ENCODE data around the gene FDCSP.

DNA sequence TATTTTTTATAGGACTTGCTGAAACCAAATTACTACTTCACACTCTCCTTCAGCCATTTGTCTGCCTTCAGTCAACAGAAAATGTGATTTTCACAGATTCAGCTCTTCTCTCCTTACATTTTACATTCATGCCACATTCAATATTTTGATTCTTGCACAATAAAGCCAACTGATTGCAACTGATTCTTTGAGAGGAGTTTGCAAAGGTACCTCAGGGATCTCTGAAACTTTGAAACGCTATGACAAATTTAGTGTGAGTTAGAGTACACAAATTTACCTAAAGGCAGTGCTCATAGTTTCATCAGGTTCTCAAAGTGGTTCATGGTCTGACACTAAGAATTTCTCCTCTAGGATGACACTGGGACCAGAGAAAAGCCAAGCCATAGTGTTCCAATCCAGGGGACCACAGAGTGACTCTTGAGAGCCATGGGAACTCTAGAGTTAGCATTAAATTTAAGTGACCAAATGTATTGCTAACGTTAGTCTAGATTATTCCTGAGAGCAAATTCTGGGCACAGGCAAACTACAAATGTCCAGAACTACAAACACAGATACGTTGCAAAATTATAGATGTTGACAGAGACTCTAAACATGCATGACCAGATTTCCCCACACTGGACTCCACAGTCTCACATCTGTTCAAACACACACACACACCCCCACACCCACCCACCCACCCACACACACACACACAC is 25.5 kb downstream of the FDCSP start:
- TF ChIP-seq, protein P1, sequence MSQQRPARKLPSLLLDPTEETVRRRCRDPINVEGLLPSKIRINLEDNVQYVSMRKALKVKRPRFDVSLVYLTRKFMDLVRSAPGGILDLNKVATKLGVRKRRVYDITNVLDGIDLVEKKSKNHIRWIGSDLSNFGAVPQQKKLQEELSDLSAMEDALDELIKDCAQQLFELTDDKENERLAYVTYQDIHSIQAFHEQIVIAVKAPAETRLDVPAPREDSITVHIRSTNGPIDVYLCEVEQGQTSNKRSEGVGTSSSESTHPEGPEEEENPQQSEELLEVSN (IDR thresholded peaks at IDR 0.05; ENCODE audit: borderline replicate concordance in 1 of 2, extremely low read depth in 1 of 2, insufficient read depth in 1 of 2, insufficient read length in 1 of 2, low read depth in 1 of 2, low read length in 1 of 2, poor library complexity in 1 of 2, severe bottlenecking in 1 of 2) = no peak
- no peak for TF ChIP-seq GTF2F1 (IDR thresholded peaks at IDR 0.05; ENCODE audit: low read depth, low read length)
- TF ChIP-seq ZNF146 (CRISPR knock-in tag; IDR thresholded peaks at IDR 0.05; ENCODE audit: unreplicated experiment) = no peak
- TF ChIP-seq U2AF1 (optimal IDR thresholded peaks at IDR 0.05; ENCODE audit: low read depth, low read length) = no peak
- no peak for TF ChIP-seq ZZZ3 (IDR thresholded peaks at IDR 0.05)
- no peak for TF ChIP-seq POLR2A (conservative IDR thresholded peaks at IDR 0.05)

All from K562 (cell line).